ENCODE results near the gene CXorf66. TPM values are rescaled to one million over a fixed set of nuclear protein-coding genes. Genes with fewer than 3 reads are reported as not detected.

The CXorf66 gene
- total RNA-seq (2014; rRNA removed; shearing (Covaris generic); ENCODE audit: low replicate concordance): not detected in 2 replicates

DNA sequence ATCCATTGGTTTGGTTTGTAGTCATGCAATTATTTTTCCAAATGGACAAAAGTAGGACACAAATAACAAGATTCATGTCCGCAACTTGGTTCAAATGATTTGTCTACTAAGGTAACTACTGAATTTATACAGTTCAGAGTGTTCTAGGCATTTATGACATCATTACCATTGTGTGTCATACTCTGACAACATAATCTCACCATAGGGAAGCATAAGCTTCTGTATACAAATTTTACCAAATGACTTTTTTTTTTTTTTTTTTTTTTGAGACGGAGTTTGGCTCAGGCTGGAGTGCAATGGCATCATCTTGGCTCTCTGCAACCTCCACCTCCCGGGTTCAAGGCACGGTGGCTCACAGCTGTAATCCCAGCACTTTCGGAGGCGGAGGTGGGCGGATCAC, at the start of gene CXorf66:
Gene CXorf66, minus strand, starts transcription at position 101 of the 400 bp plus-strand sequence. Its CDS starts 25 bp downstream, at position 76.
- Histone ChIP-seq H3K9me2 (replicated peaks; ENCODE audit: insufficient read depth, low read length) (no peaks in the 10 kb centered on the region), H3K36me3 (ENCODE audit: insufficient read depth, low read length) (no peaks in the 10 kb centered on the region), H3K4me3 (ENCODE audit: low read length) (no peak within 1 kb of the TSS), H4K20me1 (ENCODE audit: insufficient read depth, low read depth, low read length) (no peaks in the 10 kb centered on the region), H3K27ac (ENCODE audit: low read length) (no peak within 1 kb of the TSS), H3K4me1 (ENCODE audit: low read length) (no peaks in the 10 kb centered on the region), H2AFZ (ENCODE audit: low read length) (no peak within 1 kb of the TSS), H3K9ac (ENCODE audit: low read length) (no peak within 1 kb of the TSS), H3K27me3 (ENCODE audit: low read length) (no peaks in the 10 kb centered on the region), H3K4me2 (ENCODE audit: low read depth, low read length, poor library complexity, severe bottlenecking) (no peak within 1 kb of the TSS), H3K79me2 (ENCODE audit: low read length) (no peaks in the 10 kb centered on the region), H3K9me3 (ENCODE audit: low read length) (no peaks in the 10 kb centered on the region)
- no peak for DNase-seq

- no peak overlapping the region for H2AFZ ChIP-seq (ENCODE audit: low read length)
These were observed 17.5 kb upstream of the CXorf66 start for GRCh38 chrX:139982856-139983255.

DNA sequence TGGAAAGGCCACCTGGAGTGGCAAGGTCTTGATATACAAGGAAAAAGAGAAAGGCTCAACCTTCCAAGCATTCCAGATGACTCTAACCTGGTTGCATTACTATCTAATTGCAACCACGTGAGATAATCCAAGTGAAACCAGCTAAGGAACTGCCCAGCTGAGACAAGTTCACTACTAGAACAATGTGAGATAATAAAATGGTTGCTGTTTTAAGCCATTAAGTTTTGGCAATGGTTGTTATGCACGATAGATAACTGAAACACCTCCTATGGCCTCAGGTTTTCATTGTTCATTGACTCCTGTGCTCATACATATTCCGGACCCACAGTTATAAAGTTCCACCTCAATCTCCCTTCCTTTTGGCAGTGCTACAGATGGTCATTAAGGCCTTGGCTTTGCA, 9.2 kb upstream of the CXorf66 start:
- DNase-seq: no peak
- H3K36me3 ChIP-seq (ENCODE audit: insufficient read depth, low read length): no peaks in the 10 kb centered on the region
- H3K4me2 ChIP-seq (ENCODE audit: low read depth, low read length, poor library complexity, severe bottlenecking): no peak overlapping the region
- no peak overlapping the region for H3K27ac ChIP-seq (ENCODE audit: low read length)
- H3K9ac ChIP-seq (ENCODE audit: low read length): no peak overlapping the region
- H2AFZ ChIP-seq (ENCODE audit: low read length): no peak overlapping the region
- H3K9me3 ChIP-seq (ENCODE audit: low read length): peaks cover 4% of the 10 kb centered on the region; the same call in 1 of the 2 replicates
- H3K4me1 ChIP-seq (ENCODE audit: low read length): no peaks in the 10 kb centered on the region
- H4K20me1 ChIP-seq (ENCODE audit: insufficient read depth, low read depth, low read length): no peaks in the 10 kb centered on the region
- no peaks in the 10 kb centered on the region for H3K79me2 ChIP-seq (ENCODE audit: low read length)
- H3K27me3 ChIP-seq (ENCODE audit: low read length): no peaks in the 10 kb centered on the region
- H3K4me3 ChIP-seq (ENCODE audit: low read length): no peak overlapping the region
- no peaks in the 10 kb centered on the region for H3K9me2 ChIP-seq (replicated peaks; ENCODE audit: insufficient read depth, low read length)

More at GRCh38 chrX:139982856-139983255, 17.5 kb upstream of the CXorf66 start:
- Histone ChIP-seq H3K4me2 (ENCODE audit: low read depth, low read length, poor library complexity, severe bottlenecking) (no peak overlapping the region), H3K9me2 (replicated peaks; ENCODE audit: insufficient read depth, low read length) (no peaks in the 10 kb centered on the region), H3K36me3 (ENCODE audit: insufficient read depth, low read length) (no peaks in the 10 kb centered on the region), H3K9me3 (ENCODE audit: low read length) (no peaks in the 10 kb centered on the region), H3K4me1 (ENCODE audit: low read length) (no peaks in the 10 kb centered on the region), H4K20me1 (ENCODE audit: insufficient read depth, low read depth, low read length) (no peaks in the 10 kb centered on the region), H3K79me2 (ENCODE audit: low read length) (no peaks in the 10 kb centered on the region), H3K27ac (ENCODE audit: low read length) (no peak overlapping the region), H3K4me3 (ENCODE audit: low read length) (no peak overlapping the region), H3K27me3 (ENCODE audit: low read length) (no peaks in the 10 kb centered on the region), H3K9ac (ENCODE audit: low read length) (no peak overlapping the region)
- no peak for DNase-seq

DNA sequence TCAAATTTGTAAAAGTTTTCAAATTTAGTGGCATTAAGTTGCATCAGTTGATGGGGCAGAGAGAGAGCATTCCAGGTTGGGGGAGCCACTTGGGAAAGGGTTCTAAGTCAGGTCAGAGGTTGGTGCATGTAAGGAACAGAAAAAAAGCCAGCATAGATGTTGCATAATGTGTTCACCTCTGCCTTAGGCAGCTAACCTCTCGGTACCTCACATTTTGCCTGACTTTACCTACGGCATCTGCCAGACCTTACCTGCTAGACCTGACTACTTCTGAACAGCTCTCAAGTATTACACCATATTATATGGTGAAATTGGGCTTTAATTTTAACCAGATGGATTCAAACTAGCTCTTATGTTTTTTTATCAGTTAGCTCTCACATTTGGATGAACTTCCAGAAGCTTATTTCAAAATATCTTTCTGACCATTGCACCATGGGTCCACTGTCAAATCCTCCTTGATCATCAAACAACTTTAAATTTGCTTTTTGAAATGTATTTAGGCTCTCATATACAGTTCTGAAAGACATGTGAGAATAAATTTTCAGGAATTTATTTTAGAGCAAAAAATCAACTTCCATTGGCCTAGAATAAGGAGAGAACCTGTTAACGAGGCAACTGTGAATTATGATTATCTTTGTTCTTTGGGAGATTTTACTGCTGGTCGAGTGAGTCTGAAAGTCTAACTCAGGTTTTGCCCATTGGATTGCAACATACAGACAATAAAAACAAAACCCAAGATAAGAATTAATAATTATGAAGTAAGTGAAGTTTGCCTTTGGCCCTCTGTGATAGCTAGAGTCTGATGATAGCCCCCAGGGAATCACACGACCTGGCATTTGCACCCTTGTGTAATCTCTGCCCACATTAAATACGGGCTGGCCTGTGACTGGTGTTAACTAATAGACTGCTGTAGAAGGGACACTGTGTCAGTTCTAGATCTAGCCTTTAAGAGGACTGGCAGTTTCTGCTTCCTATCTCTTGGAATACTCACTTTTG, 7.6 kb upstream of the CXorf66 start:
- no peak overlapping the region for H3K9ac ChIP-seq (ENCODE audit: low read length)
- no peak for DNase-seq
- no peaks in the 10 kb centered on the region for H4K20me1 ChIP-seq (ENCODE audit: insufficient read depth, low read depth, low read length)
- no peak overlapping the region for H3K4me3 ChIP-seq (ENCODE audit: low read length)
- no peaks in the 10 kb centered on the region for H3K27me3 ChIP-seq (ENCODE audit: low read length)
- no peak overlapping the region for H3K4me2 ChIP-seq (ENCODE audit: low read depth, low read length, poor library complexity, severe bottlenecking)
- H2AFZ ChIP-seq (ENCODE audit: low read length): no peak overlapping the region
- no peaks in the 10 kb centered on the region for H3K36me3 ChIP-seq (ENCODE audit: insufficient read depth, low read length)
- no peaks in the 10 kb centered on the region for H3K79me2 ChIP-seq (ENCODE audit: low read length)
- no peaks in the 10 kb centered on the region for H3K9me2 ChIP-seq (replicated peaks; ENCODE audit: insufficient read depth, low read length)
- no peak overlapping the region for H3K27ac ChIP-seq (ENCODE audit: low read length)
- H3K4me1 ChIP-seq (ENCODE audit: low read length): no peaks in the 10 kb centered on the region
- H3K9me3 ChIP-seq (ENCODE audit: low read length): peaks cover 4% of the 10 kb centered on the region; the same call in 1 of the 2 replicates

DNA sequence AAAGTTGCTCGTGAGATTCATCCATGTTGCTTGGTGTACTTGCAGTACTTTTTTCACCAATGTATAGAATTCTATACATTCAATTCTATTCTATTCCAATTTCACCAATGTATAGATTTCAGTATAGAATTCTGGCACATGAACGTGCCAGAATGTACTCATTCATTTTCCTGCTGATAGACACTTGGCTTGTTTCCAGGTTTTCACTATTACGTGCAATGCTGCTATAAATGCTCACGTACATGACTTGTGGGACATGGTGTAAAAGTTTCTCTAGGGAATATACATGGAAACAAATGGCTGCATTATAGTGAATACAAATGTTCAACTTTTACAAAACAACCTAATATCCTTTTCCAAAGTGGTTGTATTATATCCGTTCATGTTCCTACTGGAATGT, 6.8 kb upstream of the CXorf66 start:
- Histone ChIP-seq H3K79me2 (ENCODE audit: low read length) (no peaks in the 10 kb centered on the region), H3K9ac (ENCODE audit: low read length) (no peak overlapping the region), H3K4me2 (ENCODE audit: low read depth, low read length, poor library complexity, severe bottlenecking) (no peak overlapping the region), H2AFZ (ENCODE audit: low read length) (no peak overlapping the region), H3K27ac (ENCODE audit: low read length) (no peak overlapping the region), H4K20me1 (ENCODE audit: insufficient read depth, low read depth, low read length) (no peaks in the 10 kb centered on the region), H3K27me3 (ENCODE audit: low read length) (no peaks in the 10 kb centered on the region), H3K9me2 (replicated peaks; ENCODE audit: insufficient read depth, low read length) (no peaks in the 10 kb centered on the region), H3K9me3 (ENCODE audit: low read length) (peaks cover 4% of the 10 kb centered on the region; the same call in 1 of the 2 replicates), H3K4me3 (ENCODE audit: low read length) (no peak overlapping the region), H3K4me1 (ENCODE audit: low read length) (no peaks in the 10 kb centered on the region), H3K36me3 (ENCODE audit: insufficient read depth, low read length) (no peaks in the 10 kb centered on the region)
- no peak for DNase-seq

GRCh38 chrX:139971394-139971749, 6.1 kb upstream of the CXorf66 start:
- Histone ChIP-seq H2AFZ (ENCODE audit: low read length) (no peak overlapping the region), H3K9me2 (replicated peaks; ENCODE audit: insufficient read depth, low read length) (no peaks in the 10 kb centered on the region), H3K4me1 (ENCODE audit: low read length) (no peaks in the 10 kb centered on the region), H3K79me2 (ENCODE audit: low read length) (no peaks in the 10 kb centered on the region), H3K36me3 (ENCODE audit: insufficient read depth, low read length) (no peaks in the 10 kb centered on the region), H3K9ac (ENCODE audit: low read length) (no peak overlapping the region), H3K9me3 (ENCODE audit: low read length) (peaks cover 3% of the 10 kb centered on the region; the same call in 1 of the 2 replicates), H3K27me3 (ENCODE audit: low read length) (no peaks in the 10 kb centered on the region), H3K4me3 (ENCODE audit: low read length) (no peak overlapping the region), H3K27ac (ENCODE audit: low read length) (no peak overlapping the region), H3K4me2 (ENCODE audit: low read depth, low read length, poor library complexity, severe bottlenecking) (no peak overlapping the region), H4K20me1 (ENCODE audit: insufficient read depth, low read depth, low read length) (no peaks in the 10 kb centered on the region)
- no peak for DNase-seq

DNA sequence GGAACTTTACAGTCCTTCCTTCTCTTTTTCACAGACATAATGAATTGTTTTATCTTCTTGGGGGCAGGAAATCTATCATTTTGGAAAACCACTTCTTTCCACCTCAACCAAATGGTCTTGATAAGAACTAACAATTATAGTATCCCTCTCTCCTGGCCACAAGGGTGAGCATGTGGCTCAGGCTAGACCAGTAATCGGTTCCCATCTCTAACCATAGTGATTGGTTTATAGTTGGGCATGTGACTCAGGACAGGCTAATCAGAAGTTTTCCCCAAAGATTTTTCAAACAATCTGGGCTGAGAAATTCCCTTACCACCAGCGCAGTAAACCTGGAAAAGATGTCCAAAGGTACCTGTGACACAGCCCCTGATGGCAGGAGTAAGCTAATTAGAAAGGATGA, 4.0 kb upstream of the CXorf66 start:
- H3K9me3 ChIP-seq (ENCODE audit: low read length): no peaks in the 10 kb centered on the region
- H3K36me3 ChIP-seq (ENCODE audit: insufficient read depth, low read length): no peaks in the 10 kb centered on the region
- no peak for DNase-seq
- no peaks in the 10 kb centered on the region for H3K9me2 ChIP-seq (replicated peaks; ENCODE audit: insufficient read depth, low read length)
- H3K4me1 ChIP-seq (ENCODE audit: low read length): no peaks in the 10 kb centered on the region
- H2AFZ ChIP-seq (ENCODE audit: low read length): no peak overlapping the region
- no peaks in the 10 kb centered on the region for H3K27me3 ChIP-seq (ENCODE audit: low read length)
- no peaks in the 10 kb centered on the region for H3K79me2 ChIP-seq (ENCODE audit: low read length)
- H3K9ac ChIP-seq (ENCODE audit: low read length): no peak overlapping the region
- no peaks in the 10 kb centered on the region for H4K20me1 ChIP-seq (ENCODE audit: insufficient read depth, low read depth, low read length)
- H3K4me2 ChIP-seq (ENCODE audit: low read depth, low read length, poor library complexity, severe bottlenecking): no peak overlapping the region
- H3K27ac ChIP-seq (ENCODE audit: low read length): no peak overlapping the region
- H3K4me3 ChIP-seq (ENCODE audit: low read length): no peak overlapping the region

GRCh38 chrX:139967750-139968149, 2.4 kb upstream of the CXorf66 start:
- Histone ChIP-seq H2AFZ (ENCODE audit: low read length) (no peak overlapping the region), H4K20me1 (ENCODE audit: insufficient read depth, low read depth, low read length) (no peaks in the 10 kb centered on the region), H3K27ac (ENCODE audit: low read length) (no peak overlapping the region), H3K36me3 (ENCODE audit: insufficient read depth, low read length) (no peaks in the 10 kb centered on the region), H3K4me1 (ENCODE audit: low read length) (no peaks in the 10 kb centered on the region), H3K9me2 (replicated peaks; ENCODE audit: insufficient read depth, low read length) (no peaks in the 10 kb centered on the region), H3K9me3 (ENCODE audit: low read length) (no peaks in the 10 kb centered on the region), H3K79me2 (ENCODE audit: low read length) (no peaks in the 10 kb centered on the region), H3K4me3 (ENCODE audit: low read length) (no peak overlapping the region), H3K27me3 (ENCODE audit: low read length) (no peaks in the 10 kb centered on the region), H3K9ac (ENCODE audit: low read length) (no peak overlapping the region), H3K4me2 (ENCODE audit: low read depth, low read length, poor library complexity, severe bottlenecking) (no peak overlapping the region)
- DNase-seq: no peak
